K562 (cell line): ENCODE measurements around the gene ANP32B. TPM values are rescaled to one million over a fixed set of nuclear protein-coding genes. Genes with fewer than 3 reads are reported as not detected.
A peak's percentile ranks its signal among the peaks of the same experiment; 100 is the strongest.

Source experiments
- CBX2 ChIP-seq: fragments of 200-600 bp; sonication (generic); IDR thresholded peaks from one replicate; pipeline ENCODE4 v1.6.1; 2012; ENCODE audit warnings: mild to moderate bottlenecking, low read length, inconsistent platforms; ENCODE audit not compliant: insufficient read depth, poor library complexity, severe bottlenecking
- DPF2 ChIP-seq: fragments of 450-650 bp; IDR thresholded peaks from 2 replicates; pipeline ENCODE4 v1.6.1; 2016
- GTF2E2 ChIP-seq: fragments of 200-800 bp; sonication (Bioruptor generic); IDR thresholded peaks from 2 replicates; pipeline ENCODE4 v1.6.1; 2016; ENCODE audit warnings: missing genetic modification characterization, missing compliant biosample characterization
- HDAC6 ChIP-seq: IDR thresholded peaks from 2 replicates; pipeline ENCODE4 v1.6.1; 2012; ENCODE audit warnings: low read depth, mild to moderate bottlenecking, control low read depth, inconsistent platforms, low read length, moderate library complexity
- IRF1 ChIP-seq: sonication (generic); formaldehyde crosslinking; IDR thresholded peaks from 2 replicates; pipeline ENCODE4 v1.8.0; 2022; ENCODE audit warnings: missing genetic modification reagents, mild to moderate bottlenecking, borderline replicate concordance
- MAFF ChIP-seq: IDR thresholded peaks from 2 replicates; pipeline ENCODE4 v1.6.1; 2012; ENCODE audit warnings: low read length, improper control_type of control experiment
- MAFG ChIP-seq: fragments of 450-650 bp; conservative IDR thresholded peaks from 2 replicates; pipeline ENCODE4 v1.6.1; 2016; ENCODE audit warnings: missing genetic modification characterization, missing compliant biosample characterization
- MAX ChIP-seq: sonication (generic); formaldehyde crosslinking; IDR thresholded peaks from 2 replicates; pipeline ENCODE4 v1.9.0; 2022; ENCODE audit warnings: mild to moderate bottlenecking, missing genetic modification reagents
- NONO ChIP-seq, 2 experiments: fragments of 200-400 bp in 1 of 2; fragments of 450-650 bp in 1 of 2; formaldehyde crosslinking in 1 of 2; IDR thresholded peaks; 2 replicates each; pipeline ENCODE4 v1.6.1; 2017; ENCODE audit warnings: low read depth in 2 of 2, mild to moderate bottlenecking in 2 of 2, moderate library complexity in 2 of 2, low read length in 1 of 2
- NR3C1 ChIP-seq: sonication (generic); formaldehyde crosslinking; IDR thresholded peaks from 2 replicates; pipeline ENCODE4 v1.8.1; 2022; ENCODE audit warnings: missing genetic modification reagents
- RBM34 ChIP-seq: fragments of 200-400 bp; formaldehyde crosslinking; IDR thresholded peaks from 2 replicates; pipeline ENCODE4 v1.6.1; 2018; ENCODE audit warnings: low read length, borderline replicate concordance; ENCODE audit not compliant: insufficient read depth
- SNRNP70 ChIP-seq: fragments of 200-400 bp; formaldehyde crosslinking; optimal IDR thresholded peaks from 2 replicates; pipeline ENCODE3; 2017; ENCODE audit warnings: low read depth, low read length
- STAG1 ChIP-seq: sonication (generic); formaldehyde crosslinking; IDR thresholded peaks from 2 replicates; pipeline ENCODE4 v1.5.0; 2020; ENCODE audit warnings: missing genetic modification reagents, borderline replicate concordance
- ZBTB34 ChIP-seq: fragments of 250-450 bp; sonication (Bioruptor Pico); IDR thresholded peaks from 2 replicates; pipeline ENCODE4 v1.8.0; 2021; ENCODE audit warnings: mild to moderate bottlenecking, moderate library complexity
- ZC3H11A ChIP-seq: IDR thresholded peaks from 2 replicates; pipeline ENCODE4 v1.6.1; 2012; ENCODE audit warnings: low read depth, low read length, improper control_type of control experiment
- ZFPM2 ChIP-seq: fragments of 250-450 bp; sonication (Bioruptor Pico); IDR thresholded peaks from 2 replicates; pipeline ENCODE4 v1.5.1; 2022; ENCODE audit warnings: mild to moderate bottlenecking
- ZNF124 ChIP-seq: sonication (generic); formaldehyde crosslinking; IDR thresholded peaks from 2 replicates; pipeline ENCODE4 v1.8.1; 2022; ENCODE audit warnings: missing genetic modification reagents
- ZNF589 ChIP-seq: fragments of 200-800 bp; sonication (Bioruptor generic); IDR thresholded peaks from 2 replicates; pipeline ENCODE4 v1.6.1; 2016; ENCODE audit warnings: low read depth, missing genetic modification characterization, missing compliant biosample characterization
- ZNF592 ChIP-seq: fragments of 450-650 bp; IDR thresholded peaks from 2 replicates; pipeline ENCODE4 v1.6.1; 2017; ENCODE audit warnings: antibody characterized with exemption, mild to moderate bottlenecking
- polyA plus RNA-seq, 8 experiments: library from polyadenylated mRNA; depleted of rRNA in 4 of 8; stranded (reverse) in 5 of 8; unstranded in 3 of 8; fragments of >200 nt; fragmentation: Nextera tagmentation in 2 of 8; fragmentation: Illumina TruSeq in 1 of 8; extraction: Ambion mirVana in 2 of 8; extraction: Trizol in 1 of 8; gene quantifications; 2 replicates each; pipeline versions ENCODE4 v1.2.1 to v1.2.3, GENCODE V29; 2011 to 2014; ENCODE audit warnings: inconsistent platforms in 1 of 8, missing spikeins in 1 of 8
- total RNA-seq, 7 experiments: library from RNA; depleted of rRNA in 6 of 7; stranded (reverse); fragments of >200 nt in 6 of 7; fragmentation: Illumina TruSeq in 2 of 7; extraction: Trizol in 2 of 7; gene quantifications; 2 replicates each; pipeline versions ENCODE4 v1.2.1 to v1.2.3, GENCODE V29; 2011 to 2021; ENCODE audit warnings: low replicate concordance in 1 of 7

ANP32B gene
- total and polyA plus RNA-seq, 9 of the 15 experiments (the other 6 are each of a cell fraction or from before 2014, with no cell fraction given) = 68.9 to 815 (median 141) TPM

- no peak for TF ChIP-seq GTF2E2 (tag)
- no peak for TF ChIP-seq HDAC6
- peak; percentile 96 for TF ChIP-seq ZNF592
- TF ChIP-seq MAFF = no peak; the same call in 1 of the 2 replicates
- no peak for TF ChIP-seq MAFG
- no peak for TF ChIP-seq ZFPM2 (CRISPR knock-in tag)
- no peak for TF ChIP-seq STAG1 (CRISPR knock-in tag)
- no peak for TF ChIP-seq NONO (IDR thresholded peaks at IDR 0.05; ENCODE audit: low read depth in 2 of 2, low read length in 1 of 2)
- TF ChIP-seq ZNF589 (CRISPR knock-in tag) = 0 out of 2 replicates have a peak, but pooled peaks have one; percentile 54
- TF ChIP-seq ZBTB34 (CRISPR knock-in tag) = no peak
- TF ChIP-seq IRF1 (CRISPR knock-in tag) = no peak
- TF ChIP-seq NR3C1 = no peak
- no peak for TF ChIP-seq RBM34
- no peak for TF ChIP-seq CBX2
- no peak for TF ChIP-seq DPF2
- TF ChIP-seq ZNF124 (CRISPR knock-in tag) = no peak
- TF ChIP-seq ZC3H11A = no peak
- 0 out of 2 replicates have a peak, but pooled peaks have one; percentile 13 for TF ChIP-seq MAX
- TF ChIP-seq SNRNP70 = no peak
Measured at GRCh38 chr9:97958812-97959511, 24.2 kb upstream of the ANP32B start (continued).
